ENCODE measurements around the gene C1orf105.

Gene C1orf105

DNA sequence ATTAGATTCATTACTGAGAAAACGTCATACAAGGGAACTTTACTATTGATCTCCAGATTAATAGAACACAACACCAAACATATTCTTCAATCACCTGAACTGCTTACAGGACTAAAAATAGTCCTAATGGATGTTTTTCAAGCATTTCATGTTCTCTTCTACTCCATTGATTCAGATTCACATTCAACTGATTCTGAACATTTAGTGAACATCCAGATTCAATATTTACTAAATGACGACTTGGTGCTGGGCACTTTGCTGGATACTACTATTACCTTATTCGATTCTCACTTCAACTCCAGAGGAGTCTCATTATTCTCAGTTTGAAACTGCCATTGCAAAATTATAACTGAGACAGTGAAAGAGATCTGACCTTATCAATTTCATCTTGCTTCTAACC lies 93.6 kb downstream of the C1orf105 start:
- no peak for DNase-seq (ENCODE audit: low read depth, low spot score)
- TF ChIP-seq, protein P1, sequence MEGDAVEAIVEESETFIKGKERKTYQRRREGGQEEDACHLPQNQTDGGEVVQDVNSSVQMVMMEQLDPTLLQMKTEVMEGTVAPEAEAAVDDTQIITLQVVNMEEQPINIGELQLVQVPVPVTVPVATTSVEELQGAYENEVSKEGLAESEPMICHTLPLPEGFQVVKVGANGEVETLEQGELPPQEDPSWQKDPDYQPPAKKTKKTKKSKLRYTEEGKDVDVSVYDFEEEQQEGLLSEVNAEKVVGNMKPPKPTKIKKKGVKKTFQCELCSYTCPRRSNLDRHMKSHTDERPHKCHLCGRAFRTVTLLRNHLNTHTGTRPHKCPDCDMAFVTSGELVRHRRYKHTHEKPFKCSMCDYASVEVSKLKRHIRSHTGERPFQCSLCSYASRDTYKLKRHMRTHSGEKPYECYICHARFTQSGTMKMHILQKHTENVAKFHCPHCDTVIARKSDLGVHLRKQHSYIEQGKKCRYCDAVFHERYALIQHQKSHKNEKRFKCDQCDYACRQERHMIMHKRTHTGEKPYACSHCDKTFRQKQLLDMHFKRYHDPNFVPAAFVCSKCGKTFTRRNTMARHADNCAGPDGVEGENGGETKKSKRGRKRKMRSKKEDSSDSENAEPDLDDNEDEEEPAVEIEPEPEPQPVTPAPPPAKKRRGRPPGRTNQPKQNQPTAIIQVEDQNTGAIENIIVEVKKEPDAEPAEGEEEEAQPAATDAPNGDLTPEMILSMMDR (IDR thresholded peaks at IDR 0.05; ENCODE audit: insufficient read depth, low read length, missing control alignments) = no peak
- H3K4me3 ChIP-seq (ENCODE audit: low read depth, low read length) = no peak overlapping the region
- ChIA-PET POLR2A (no interaction called here), CTCF (no interaction called here)

DNA sequence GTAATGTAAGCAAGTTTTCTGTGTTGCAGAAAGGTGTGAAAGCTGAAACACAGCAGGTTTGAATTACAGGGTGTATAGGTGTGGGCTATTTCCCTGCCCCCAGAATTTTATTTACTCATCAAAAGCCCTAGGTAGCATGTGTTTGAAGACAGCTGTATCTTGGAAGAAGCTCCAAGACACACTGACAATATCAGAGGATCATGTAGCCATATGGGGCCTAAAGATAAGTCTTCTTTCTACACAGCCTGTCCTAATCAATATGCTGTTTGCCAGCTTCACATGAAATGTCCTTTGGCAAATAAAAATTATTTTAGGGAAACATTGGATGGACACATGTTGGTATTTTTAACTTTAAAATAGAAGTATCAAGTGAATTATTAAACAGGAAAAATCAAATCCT lies 95.0 kb downstream of the C1orf105 start:
- ChIA-PET POLR2A (no interaction called here), CTCF (no interaction called here)
- no peak overlapping the region for H3K4me3 ChIP-seq (ENCODE audit: low read depth, low read length)
- DNase-seq (ENCODE audit: low read depth, low spot score) = no peak
- TF ChIP-seq, protein P1 (IDR thresholded peaks at IDR 0.05; ENCODE audit: insufficient read depth, low read length, missing control alignments) = no peak

DNA sequence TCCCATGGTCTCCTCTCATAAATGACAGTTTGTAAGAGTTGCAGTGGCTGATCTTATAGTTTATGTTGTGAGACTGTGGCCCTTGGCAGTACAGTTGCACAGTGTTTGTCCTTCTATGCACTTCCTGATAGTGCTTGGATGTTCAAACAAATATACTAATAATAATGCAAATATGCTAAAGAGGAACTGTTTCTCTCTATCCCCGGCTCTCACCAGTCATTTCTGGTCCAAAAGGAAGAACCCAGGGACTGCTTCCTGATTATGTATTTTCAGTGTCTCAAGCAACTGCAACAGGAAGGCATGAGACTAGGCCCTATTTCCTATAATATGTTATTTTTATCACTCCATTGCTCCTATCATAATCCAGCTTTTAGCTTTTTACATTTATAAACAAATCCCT lies 95.4 kb downstream of the C1orf105 start:
- CTCF ChIA-PET = no interaction called here
- DNase-seq (ENCODE audit: low read depth, low spot score) = no peak
- POLR2A ChIA-PET = no interaction called here
- no peak overlapping the region for H3K4me3 ChIP-seq (ENCODE audit: low read depth, low read length)
- TF ChIP-seq, protein P1 (IDR thresholded peaks at IDR 0.05; ENCODE audit: insufficient read depth, low read length, missing control alignments) = no peak

DNA sequence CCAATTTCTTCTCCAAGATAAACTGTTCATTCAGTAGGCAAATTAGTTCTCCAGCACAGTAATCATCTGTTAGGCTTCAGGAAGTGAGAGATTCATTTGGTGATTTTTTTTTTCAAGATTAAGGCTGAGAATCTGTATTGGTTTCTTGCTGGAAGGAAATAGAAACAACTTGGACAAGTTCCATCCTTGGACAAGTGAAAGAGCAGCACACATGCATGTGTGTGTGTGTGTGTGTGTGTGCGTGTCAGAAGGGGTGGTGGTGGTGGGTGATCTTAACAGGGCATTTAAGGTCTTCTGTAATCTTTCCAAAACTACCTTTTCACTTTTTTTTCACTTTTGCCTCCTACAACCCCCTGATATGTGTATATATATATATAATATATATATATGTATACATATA lies 96.6 kb downstream of the C1orf105 start:
- ChIA-PET POLR2A (no interaction called here), CTCF (no interaction called here)
- TF ChIP-seq, protein P1 (IDR thresholded peaks at IDR 0.05; ENCODE audit: insufficient read depth, low read length, missing control alignments) = no peak
- no peak for DNase-seq (ENCODE audit: low read depth, low spot score)
- no peak overlapping the region for H3K4me3 ChIP-seq (ENCODE audit: low read depth, low read length)

DNA sequence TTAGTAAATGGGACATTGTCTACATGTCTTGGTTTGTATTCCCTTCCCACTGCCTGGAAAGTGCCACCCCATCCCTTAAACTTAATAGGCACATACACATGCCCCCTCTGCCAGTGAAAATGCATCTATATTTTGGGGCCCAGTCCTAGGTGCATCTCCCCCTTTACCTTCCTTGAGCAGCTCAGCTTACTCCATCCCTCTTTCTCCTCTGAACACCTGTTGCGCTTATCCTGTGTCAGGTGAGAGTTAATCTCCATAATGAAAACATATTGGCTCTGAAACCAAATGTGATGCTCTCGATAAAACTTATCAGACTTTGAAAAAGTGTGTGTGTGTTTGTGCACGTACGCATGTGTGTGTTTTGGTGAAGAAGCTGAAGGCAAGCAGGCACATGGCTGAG lies 97.1 kb downstream of the C1orf105 start:
- ChIA-PET CTCF (no interaction called here), POLR2A (no interaction called here)
- H3K4me3 ChIP-seq (ENCODE audit: low read depth, low read length) = no peak overlapping the region
- TF ChIP-seq, protein P1 (IDR thresholded peaks at IDR 0.05; ENCODE audit: insufficient read depth, low read length, missing control alignments) = no peak
- no peak for DNase-seq (ENCODE audit: low read depth, low spot score)

Data from AG04449 (cell line).